ENCODE measurements around the gene DTNBP1.
A peak's percentile ranks its signal among the peaks of the same experiment; 100 is the strongest.
"Not testable (repeated sequence)": the region's sequence is repeated elsewhere in the genome, so short reads cannot be mapped to it uniquely, and the experiment has no call there.

The DTNBP1 gene

DNA sequence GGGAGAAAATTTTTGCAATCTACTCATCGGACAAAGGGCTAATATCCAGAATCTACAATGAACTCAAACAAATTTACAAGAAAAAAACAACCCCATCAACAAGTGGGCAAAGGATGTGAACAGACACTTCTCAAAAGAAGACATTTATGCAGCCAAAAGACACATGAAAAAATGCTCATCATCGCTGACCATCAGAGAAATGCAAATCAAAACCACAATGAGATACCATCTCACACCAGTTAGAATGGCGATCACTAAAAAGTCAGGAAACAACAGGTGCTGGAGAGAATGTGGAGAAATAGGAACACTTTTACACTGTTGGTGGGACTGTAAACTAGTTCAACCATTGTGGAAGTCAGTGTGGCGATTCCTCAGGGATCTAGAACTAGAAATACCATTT, 4.1 kb upstream of the DTNBP1 start:
- not testable (repeated sequence) for DNase-seq

DNA sequence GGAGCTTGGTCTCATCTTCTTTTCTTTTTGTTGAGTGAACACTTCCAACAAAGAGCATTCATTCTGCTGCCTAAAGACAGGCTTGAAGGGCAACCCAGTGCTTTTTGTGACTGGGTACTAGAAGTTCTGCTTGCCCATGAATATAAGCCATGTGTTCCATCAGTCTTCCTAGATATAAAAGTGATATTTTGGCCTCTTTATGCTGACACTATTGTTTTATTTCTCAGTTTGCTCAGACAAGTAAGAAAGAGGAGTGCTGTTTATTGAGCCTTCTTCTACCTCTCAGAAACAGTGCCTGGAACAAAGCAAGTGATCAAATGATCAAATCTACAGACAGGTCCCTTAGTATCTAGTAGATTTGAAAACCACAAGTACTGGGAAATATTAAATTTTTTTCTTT, 2.4 kb upstream of the DTNBP1 start:
- no peak for DNase-seq

DNA sequence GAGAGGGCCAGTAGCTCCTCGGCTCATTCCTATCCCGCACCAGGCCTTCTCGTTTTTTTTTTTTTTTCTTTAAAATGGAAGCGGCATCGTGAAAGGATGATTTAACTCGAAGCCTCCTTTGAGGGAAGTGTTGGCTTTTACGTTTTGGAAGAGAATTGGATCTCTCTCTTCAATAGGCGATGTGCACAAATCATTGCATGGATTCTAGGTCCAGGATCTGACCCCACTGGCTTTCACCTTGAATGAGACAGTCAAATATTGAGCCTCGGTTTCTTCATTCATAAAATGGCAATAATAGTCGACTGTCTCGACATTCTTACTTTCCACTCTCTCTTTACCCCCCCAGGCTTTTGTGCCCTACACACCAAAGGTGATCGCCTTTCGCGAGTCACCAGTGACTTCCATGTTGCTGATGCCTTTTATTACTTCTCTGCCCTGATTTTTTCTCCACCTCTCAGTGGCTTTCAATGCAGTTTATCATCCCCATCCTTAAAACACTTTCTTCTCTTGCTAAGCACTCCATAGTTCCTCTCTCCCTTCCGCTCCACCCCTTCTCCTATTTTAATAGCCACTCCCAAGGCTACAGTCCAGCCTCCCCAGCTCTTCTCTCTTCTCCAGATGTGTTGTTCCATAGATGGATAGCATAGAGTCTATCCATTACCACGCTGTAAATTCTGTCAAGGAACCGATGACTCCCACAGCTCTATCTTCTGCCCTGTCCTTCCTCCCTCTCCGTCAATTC, 473 bp upstream of the DTNBP1 start:
- no peak for DNase-seq

DNA sequence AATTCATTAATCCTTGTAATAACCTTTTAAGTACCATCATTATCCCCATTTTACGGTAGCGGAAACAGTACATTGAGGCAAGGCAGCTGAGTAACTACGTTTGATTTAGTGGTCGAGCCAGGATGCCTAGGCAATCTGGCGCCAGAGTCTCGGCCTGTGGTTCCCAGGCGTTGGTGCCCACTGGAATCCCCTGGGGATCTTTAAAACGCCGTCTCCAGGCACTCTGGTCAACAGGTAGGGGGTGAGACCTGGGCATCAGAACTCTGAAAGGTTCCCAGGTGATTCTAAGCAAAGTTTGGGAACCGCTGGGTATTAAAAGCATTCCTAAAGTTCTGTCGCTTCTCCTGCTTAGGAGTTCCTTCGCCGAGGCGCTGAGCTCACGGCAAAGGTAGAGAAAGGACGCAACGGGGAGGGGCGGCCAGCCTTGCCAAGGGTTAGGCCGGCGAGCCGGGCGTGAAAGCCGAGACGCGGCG, 939 bp downstream of the DTNBP1 start:
- DNase-seq: no peak

DNA sequence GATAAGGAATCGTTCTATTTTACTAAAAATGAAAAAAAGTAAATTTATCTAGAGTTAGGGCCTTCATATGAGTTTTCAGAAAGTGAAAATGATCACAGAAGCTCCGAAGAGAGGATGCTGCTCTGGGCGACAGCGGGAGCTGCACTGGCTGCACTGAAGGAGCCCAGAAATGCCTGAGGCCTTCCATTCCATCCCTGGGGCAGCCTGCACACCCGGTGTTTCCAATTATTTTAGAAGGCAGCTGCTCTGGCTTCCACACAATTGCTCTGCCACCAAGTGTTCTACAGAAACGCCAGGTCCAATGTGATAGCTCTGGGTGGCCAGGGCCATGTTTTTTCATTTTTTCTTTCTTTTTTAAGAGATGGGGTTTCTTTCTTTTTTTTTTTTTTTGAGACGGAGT, 3.6 kb downstream of the DTNBP1 start:
- DNase-seq: no peak

DNA sequence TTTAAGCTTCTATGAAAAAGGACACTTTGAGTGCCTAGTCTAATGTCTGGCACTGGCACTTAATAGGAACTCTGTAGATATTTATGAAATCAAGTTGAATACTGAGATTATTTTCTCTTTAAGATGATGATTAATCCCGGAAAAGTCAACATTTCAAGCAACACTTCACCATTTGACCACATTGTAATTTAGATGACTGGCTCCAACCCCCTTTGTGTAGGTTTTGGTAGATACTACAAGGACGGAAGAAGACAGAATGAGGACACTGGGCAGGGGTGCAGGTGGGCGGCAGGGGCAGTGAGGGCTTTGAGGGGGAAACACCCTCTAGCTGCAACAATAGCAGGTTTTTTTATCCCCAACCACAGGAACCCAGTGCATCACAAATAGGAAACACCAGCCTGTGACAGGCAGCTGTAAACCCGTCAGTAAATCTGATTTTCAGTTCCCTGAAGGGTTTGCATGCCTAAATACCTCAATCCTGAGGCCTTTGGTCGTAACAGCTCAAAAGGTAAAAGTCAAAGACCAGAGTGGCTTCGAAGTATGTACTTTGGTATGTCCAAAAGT, 4.6 kb downstream of the DTNBP1 start:
- DNase-seq: no peak

DNA sequence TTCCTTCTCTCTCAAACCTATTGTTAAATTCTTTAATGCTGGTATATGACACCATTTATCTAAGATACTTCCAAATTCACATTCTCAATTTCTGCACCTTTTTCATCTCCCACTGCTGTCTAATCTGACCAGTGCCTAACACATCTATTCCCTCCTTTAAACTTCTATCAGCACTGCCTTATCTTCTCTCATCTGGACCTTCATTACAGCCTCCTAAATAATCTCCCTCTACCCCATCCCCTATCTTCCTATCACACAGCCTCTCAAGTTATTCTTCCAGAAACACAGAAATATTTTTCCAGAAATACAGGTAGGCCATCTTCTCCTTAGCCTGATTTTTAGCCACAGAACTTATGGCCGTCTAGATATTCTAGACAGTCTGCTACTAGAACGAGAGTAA, 5.5 kb downstream of the DTNBP1 start:
- DNase-seq: no peak

DNA sequence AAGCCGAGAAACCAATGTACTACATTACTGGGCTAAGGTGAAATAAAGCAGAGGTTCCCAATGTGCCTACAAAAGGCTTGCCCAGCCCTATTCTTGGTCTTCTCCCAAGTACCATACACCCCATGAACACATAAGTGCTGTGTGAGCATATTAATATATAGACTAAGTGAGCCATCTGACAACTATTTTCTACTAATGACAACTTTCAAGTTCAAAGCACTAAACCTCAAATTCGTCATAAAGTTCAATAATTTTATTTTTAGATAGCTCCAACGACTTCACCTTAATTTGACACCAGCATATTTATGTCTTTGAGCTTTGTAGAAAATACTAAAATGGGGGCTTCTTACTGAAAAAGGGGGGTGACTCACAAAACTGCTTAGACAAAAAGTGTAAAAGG, 6.7 kb downstream of the DTNBP1 start:
- DNase-seq: no peak

DNA sequence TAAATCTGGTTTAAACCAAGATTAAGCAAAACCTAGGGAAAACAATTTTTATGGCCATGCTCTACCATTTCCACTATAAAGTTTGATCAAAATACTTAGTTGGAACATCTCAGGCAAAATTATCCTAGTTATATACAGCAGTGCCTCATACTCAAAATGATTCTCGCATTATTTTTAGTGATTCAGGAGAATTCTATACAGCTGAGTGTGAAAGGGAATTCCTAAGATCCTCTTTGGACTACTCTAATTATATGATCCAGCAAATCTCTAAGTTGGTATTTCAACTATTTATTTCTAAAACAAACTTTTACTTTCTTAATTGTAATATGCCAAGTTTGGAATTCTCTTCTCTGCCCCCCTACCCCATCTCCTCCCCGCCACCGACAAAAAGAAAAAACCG, 8.6 kb downstream of the DTNBP1 start:
- DNase-seq: no peak

DNA sequence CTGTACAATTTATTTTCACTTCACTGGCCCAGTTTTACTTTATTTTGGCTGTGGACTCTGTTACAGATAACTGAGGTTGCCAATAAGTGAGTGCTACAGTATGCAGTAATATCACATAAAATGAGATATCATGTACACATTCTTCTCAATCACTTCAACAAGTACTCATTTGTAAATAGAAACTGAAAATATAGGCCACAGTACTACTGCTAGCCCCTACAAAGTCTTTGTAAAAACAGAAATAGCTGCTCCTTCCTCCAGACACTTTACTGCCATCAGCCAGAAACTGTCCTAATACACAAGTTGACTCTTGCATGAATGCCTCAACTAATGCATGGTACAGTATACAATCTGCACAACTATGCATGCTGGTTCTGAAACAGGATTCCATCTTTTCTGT, 9.2 kb downstream of the DTNBP1 start:
- no peak for DNase-seq

DNA sequence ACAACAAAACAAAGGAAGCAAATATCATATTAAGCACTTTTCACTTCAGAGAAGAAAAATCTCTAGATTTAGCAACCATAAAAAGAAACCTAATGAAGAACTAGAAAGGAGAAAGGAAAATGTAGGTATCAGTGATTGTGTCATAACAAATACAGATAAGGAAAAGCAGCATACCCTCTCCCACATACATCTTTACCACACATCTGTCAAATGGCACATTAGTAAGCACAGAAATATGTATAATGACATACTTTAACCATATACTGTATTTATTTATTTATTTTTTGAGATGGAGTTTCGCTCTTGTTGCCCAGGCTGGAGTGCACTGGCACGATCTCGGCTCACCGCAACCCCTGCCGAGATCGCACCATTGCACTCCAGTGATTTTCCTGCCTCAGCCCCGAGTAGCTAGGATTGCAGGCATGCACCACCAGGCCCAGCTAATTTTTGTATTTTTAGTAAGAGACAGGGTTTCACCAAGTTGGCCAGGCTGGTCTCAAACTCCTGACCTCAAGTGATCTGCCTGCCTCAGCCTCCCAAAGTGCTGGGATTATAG, 12.7 kb downstream of the DTNBP1 start:
- not testable (repeated sequence) for DNase-seq

DNA sequence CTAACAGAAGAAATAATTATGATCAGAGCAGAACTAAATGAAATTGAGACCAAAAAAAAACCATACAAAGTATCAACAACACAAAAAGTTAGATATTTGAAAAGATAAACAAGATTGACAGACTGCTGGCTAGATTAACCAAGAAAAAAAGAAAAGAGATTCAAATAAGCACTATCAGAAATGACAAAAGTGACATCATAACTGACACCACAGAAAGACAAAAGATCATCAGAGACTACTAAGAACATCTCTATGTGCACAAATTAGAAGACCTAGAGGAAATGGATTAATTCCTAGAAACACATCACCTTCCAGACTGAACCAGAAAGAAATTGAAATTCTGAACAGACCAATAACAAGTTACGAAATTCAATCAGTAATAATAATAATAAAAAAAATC, 17.9 kb downstream of the DTNBP1 start:
- no peak for DNase-seq

DNA sequence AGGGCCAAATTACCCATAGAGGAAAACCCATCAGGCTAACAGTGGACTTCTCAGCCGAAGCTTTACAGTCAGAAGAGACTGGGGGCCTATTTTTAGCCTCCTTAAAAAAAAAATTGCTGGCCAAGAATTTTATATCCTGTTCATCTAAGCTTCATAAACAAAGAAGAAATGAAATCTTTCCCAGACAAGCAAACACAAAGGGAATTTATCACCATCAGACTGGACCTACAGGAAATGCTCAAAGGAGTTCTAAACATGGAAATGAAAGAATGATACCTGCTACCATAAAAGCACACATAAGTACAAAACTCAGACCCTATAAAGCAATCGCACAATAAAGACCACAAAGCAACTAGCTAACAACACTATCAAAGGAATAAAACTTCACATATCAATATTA, 19.3 kb downstream of the DTNBP1 start:
- DNase-seq: no peak

DNA sequence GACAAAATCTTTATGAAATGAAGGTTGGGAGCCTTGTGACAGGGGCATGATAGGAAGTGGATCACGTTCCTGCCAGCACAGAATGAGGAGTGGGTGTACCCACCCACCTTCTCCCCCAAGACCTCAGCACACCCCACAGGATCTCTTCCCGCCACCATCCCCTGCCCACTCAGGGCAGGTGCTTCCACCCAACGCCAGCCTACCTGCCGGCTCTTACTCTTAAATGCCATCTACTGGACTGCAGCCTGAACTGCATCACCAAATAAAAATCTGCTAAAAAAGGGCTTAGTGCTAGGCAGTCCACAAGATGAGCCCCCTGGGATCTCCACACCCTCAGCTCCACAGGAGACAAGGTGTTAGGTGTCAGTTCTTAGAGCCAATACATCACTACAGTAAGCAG, 20.6 kb downstream of the DTNBP1 start:
- no peak for DNase-seq

DNA sequence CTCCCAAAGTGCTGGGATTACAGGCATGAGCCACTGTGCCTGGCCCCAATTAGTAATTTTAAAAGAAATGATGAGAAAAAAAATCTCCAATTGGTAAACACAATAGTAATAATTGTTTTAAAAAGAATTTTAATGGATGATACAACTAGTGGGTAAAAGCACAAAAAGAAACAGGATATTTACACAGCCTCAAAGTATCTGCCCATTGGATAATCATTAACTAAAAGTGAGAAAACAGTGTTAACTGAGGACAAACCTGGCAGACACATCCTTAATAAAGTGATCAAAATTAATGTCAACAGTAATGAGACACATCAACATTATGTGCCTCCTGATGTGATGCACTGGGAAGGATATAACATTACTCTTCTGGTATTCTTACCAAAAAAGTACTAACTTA, 24.5 kb downstream of the DTNBP1 start:
- DNase-seq: no peak

DNA sequence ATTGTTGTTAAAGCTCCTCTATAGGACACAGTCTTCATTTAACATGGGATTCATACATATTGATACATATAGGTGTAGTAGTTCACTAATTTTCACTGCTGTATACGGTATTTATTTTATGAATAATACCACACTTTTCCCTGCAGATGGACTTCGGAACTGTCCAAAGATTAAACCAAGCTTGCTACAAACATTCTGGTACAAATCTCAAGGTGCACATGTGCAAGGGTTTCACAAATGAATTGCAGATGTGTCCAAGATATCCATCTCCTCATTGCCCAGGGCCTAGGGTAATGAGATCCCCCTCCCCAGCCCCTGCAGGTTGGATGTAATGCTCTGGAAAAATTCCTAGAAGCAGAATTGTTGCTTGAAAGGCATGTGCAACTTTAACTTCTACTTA, 31.4 kb downstream of the DTNBP1 start:
- no peak for DNase-seq

DNA sequence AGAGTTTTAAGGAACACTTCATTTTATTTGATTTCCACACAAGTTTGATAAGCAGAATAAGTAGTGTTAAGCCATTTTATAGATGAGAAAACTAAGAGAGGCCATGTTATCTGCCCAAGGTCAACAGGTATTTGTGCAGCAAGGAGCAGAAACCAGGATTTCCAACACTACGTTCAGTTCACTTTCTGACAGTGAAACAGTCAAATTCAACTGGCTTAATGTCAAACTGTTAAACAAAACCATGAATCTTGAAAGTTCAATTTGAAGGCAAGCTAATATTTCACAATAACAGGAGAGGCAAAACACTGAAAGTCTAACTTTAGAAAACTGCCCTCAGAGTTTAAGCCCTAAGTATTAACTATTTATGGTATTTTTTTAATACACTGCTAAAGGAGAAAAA, 32.6 kb downstream of the DTNBP1 start:
- DNase-seq: no peak

DNA sequence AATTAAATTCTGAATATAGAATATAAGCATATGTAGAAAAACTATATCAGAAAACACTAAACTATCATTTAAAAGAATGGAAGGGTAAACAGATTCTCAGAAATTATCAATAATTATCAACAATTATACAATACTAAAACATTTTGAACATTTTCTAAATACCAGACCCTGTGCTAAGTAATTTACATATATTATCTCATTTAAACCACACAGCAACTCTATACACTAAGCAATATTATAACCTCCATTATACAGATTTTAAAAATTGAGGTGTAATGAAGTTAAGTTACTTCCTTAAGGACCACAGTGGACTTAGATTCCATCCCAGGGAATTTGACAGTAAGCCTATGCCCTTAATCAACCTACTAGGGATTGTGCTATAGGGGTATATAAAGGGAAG, 33.3 kb downstream of the DTNBP1 start:
- no peak for DNase-seq

DNA sequence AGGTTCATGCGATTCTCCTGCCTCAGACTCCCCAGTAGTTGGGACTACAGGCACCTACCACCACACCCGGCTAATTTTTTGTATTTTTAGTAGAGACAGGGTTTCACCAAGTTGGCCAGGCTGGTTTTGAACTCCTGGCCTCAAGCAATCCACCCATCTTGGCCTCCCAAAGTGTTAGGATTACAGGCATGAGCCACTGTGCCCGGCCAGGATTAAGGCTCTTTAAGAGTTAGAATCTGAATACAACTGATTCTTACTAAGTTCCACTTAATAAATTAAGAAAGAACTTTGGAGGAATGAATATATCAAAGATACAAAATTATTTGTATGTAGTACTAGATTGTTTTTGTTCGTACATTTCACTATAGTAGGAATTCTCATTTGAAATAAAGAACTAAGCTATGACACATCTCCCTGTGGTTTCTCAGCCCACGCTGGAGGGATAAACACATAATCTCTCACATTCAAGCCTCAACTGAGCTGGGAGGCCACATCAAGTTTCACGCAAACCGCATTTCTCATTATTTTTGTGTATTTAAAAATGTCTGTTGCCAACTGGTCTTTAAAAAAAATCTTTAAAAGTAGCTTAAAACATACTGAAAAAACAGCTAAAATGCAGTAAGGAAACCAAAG, 34.2 kb downstream of the DTNBP1 start:
- DNase-seq: peak; percentile 64

DNA sequence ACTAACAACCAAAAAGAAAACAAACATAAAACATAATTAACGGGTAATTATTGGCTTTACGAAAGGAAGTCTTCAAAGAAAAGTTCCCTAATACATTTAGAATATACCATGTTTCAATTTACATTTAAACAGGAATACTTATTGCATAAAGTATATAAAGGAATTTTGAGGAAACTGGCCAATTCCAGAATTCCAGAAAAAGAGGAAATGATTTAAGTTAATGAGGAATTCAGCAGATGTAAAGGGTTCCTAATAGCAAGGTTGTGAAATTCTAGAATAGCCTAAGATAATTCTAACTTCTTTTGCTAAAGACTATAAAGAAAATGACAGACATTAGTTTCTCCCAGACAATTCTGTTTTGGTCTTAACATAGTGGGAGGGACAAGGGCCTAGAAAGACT, 35.0 kb downstream of the DTNBP1 start:
- no peak for DNase-seq

DNA sequence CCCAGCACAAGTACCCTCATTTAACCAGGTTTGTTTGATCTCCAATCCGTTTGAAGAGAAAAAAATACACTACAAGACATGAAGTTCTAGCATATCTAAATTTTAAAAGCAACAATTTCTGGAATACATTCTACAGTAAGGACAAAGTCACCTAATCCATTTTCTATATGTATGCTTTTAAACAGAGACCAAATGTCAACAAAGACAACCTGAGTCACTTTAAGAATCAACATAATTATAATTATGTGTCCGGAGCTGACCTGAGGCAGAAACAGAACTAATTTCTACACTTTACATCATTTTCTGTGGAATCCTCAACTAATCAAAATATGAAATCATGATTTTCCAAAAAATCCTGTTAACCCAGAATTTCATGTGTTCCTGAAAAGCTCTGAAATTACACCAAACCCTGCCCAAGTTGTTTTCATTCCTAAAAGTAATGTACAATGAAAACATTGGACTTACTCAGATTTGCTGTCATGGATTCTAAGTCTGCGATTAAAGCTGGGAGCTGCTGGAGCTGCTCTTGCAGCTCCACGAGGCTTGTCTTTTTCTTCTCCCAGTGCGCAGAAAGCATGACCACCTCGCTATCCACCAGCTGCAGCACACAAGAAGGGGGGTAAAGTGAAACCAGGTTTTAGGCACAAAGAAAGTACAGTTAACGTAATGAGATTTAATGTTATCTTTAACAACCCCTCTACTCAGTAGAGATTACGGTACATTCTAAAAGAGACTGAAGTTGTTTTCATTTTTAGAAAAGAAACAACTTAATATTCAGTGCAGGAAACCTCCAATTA, 35.8 kb downstream of the DTNBP1 start:
- DNase-seq: no peak

DNA sequence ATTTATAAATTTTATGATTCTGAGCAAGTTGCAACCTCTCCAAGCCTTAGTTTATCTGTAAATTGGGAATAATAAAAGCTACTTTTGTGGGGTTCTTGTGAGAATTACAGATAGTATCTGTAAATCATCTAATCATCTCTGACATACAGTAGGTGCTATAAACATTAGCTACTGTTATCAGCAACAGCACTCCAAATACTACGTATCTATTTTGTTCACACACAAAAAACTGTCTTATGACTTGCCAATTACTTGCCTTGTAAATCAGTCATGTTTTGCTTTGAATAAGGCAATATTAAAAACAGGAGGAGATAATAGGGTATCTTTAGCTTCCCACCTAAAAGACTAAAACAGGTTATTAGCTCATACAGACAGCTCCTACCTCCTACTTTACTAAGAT, 36.7 kb downstream of the DTNBP1 start:
- DNase-seq: no peak

All from stimulated activated naive CD4-positive, alpha-beta T cell treated with Interleukin-2 at 50 U/mL for 16 hours (primary cell).